CD4-positive, CD25-positive, alpha-beta regulatory T cell (primary cell): Measurements from ENCODE around the gene COL4A6. TPM values are rescaled to one million over a fixed set of nuclear protein-coding genes. Genes with fewer than 3 reads are reported as not detected.

Experiments
- ATAC-seq, 2 donors: fragments of 150-1000 bp; cut with Tn5 transposase; one replicate each; pipeline ENCODE4 v1.10.0; 2021; ENCODE audit warnings: low read depth in 2 of 2, moderate number of reproducible peaks in 2 of 2, moderate library complexity in 1 of 2
- DNase-seq, 3 donors: peaks; one replicate each; pipeline versions ENCODE4 v3.0.0 to v3.0.0-alpha.2; 2012 to 2022; ENCODE audit warnings: mixed read lengths in 1 of 3
- H3K27ac ChIP-seq: one replicate; pipeline ENCODE4 v1.7.0; 2013; ENCODE audit warnings: mild to moderate bottlenecking, low read length; ENCODE audit not compliant: insufficient read depth, poor library complexity, severe bottlenecking
- H3K27me3 ChIP-seq: one replicate; pipeline ENCODE4 v1.7.0; 2013; ENCODE audit warnings: low read length; ENCODE audit not compliant: control insufficient read depth, insufficient read depth
- H3K36me3 ChIP-seq: one replicate; pipeline ENCODE4 v1.7.0; 2013; ENCODE audit warnings: mild to moderate bottlenecking, low read length, moderate library complexity; ENCODE audit not compliant: control insufficient read depth, insufficient read depth
- H3K4me1 ChIP-seq: 2 replicates; pipeline ENCODE4 v1.7.0; 2013; ENCODE audit warnings: mild to moderate bottlenecking, low read length; ENCODE audit not compliant: insufficient read depth, control insufficient read depth, poor library complexity, severe bottlenecking
- H3K4me3 ChIP-seq: one replicate; pipeline ENCODE4 v1.7.0; 2013; ENCODE audit warnings: low read depth, mild to moderate bottlenecking, low read length, moderate library complexity
- H3K9me3 ChIP-seq, 2 experiments: 1 replicate in 1 of 2; 2 replicates in 1 of 2; pipeline ENCODE4 v1.7.0; 2013; ENCODE audit warnings: low read length in 2 of 2, mild to moderate bottlenecking in 1 of 2, moderate library complexity in 1 of 2; ENCODE audit not compliant: control insufficient read depth in 2 of 2
- H3K27ac Mint-ChIP-seq, 3 donors: one replicate each; pipeline ENCODE4 v1.8.0; 2020 to 2022; ENCODE audit warnings: mild to moderate bottlenecking in 3 of 3, mixed read lengths in 3 of 3, moderate library complexity in 2 of 3
- H3K27me3 Mint-ChIP-seq: one replicate; pipeline ENCODE4 v1.8.0; 2022; ENCODE audit warnings: mild to moderate bottlenecking, mixed read lengths
- H3K36me3 Mint-ChIP-seq: one replicate; pipeline ENCODE4 v1.8.0; 2020; ENCODE audit warnings: mixed read lengths
- H3K4me1 Mint-ChIP-seq, 4 donors: one replicate each; pipeline ENCODE4 v1.8.0; 2020 to 2022; ENCODE audit warnings: mixed read lengths in 4 of 4, mild to moderate bottlenecking in 1 of 4
- H3K4me3 Mint-ChIP-seq, 4 donors: one replicate each; pipeline ENCODE4 v1.8.0; 2020 to 2022; ENCODE audit warnings: mild to moderate bottlenecking in 4 of 4, mixed read lengths in 4 of 4, moderate library complexity in 3 of 4
- H3K9me3 Mint-ChIP-seq, 7 donors: one replicate each; pipeline ENCODE4 v1.8.0; 2020 to 2022; ENCODE audit warnings: mixed read lengths in 7 of 7, mild to moderate bottlenecking in 3 of 7, moderate library complexity in 2 of 7
- polyA plus RNA-seq, 4 donors: library from polyadenylated mRNA; unstranded; fragments of 300-500 nt; fragmentation: Illumina TruSeq; gene quantifications; one replicate each; pipeline ENCODE4 v1.2.3, GENCODE V29; 2021
- total RNA-seq: library from RNA; stranded (reverse); gene quantifications from one replicate; pipeline ENCODE4 v1.2.3, GENCODE V29; 2022

COL4A6 gene
- total and polyA plus RNA-seq, 5 donors from 2014 or later: not detected

- peaks cover 0 to 1% (median 0%) of the 10 kb centered on the region in 7 donors for H3K9me3 Mint-ChIP-seq
- no peaks in the 10 kb centered on the region for H3K36me3 ChIP-seq
- no peaks in the 10 kb centered on the region for H3K4me1 ChIP-seq
- no peaks in the 10 kb centered on the region for H3K9me3 ChIP-seq
- no peaks in the 10 kb centered on the region for H3K27me3 ChIP-seq
- no peak for ATAC-seq
- H3K36me3 Mint-ChIP-seq: no peaks in the 10 kb centered on the region
- H3K4me1 Mint-ChIP-seq: no peaks in the 10 kb centered on the region
- no peak overlapping the region for H3K27ac Mint-ChIP-seq
- H3K27me3 Mint-ChIP-seq: no peaks in the 10 kb centered on the region
- no peak overlapping the region for H3K4me3 ChIP-seq
- DNase-seq: no peak
- H3K4me3 Mint-ChIP-seq: no peak overlapping the region
- no peak overlapping the region for H3K27ac ChIP-seq
These were observed 12.0 kb downstream of the COL4A6 start for GRCh38 chrX:108426262-108426661.

DNA sequence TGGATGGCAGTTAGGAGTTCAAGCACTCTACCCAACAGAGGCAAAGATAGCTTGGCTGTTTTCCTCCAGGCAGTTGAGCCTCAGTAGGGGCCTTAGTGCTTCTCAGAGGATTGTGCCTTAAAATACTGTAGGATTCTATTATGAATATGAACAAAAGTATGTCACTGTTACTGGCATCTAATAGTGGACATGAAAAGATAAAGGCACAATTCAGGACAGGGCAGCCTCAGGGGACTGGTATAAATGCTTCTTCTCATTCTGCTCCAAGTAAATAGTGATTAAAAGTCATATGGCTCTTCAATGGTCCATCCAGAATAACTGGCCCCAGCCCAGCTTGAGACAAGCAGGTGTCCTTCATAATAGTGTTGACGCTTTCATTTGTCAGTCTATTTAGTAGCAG lies 17.7 kb downstream of the COL4A6 start:
- Mint-ChIP-seq H3K4me3 (no peak overlapping the region), H3K27ac (no peak overlapping the region), H3K27me3 (no peaks in the 10 kb centered on the region), H3K36me3 (no peaks in the 10 kb centered on the region), H3K9me3 (peaks cover 0 to 4% (median 0%) of the 10 kb centered on the region in 7 donors), H3K4me1 (no peaks in the 10 kb centered on the region)
- ATAC-seq (no peak), DNase-seq (no peak)
- Histone ChIP-seq H3K36me3 (no peaks in the 10 kb centered on the region), H3K4me3 (no peak overlapping the region), H3K27me3 (no peaks in the 10 kb centered on the region), H3K9me3 (no peaks in the 10 kb centered on the region), H3K4me1 (no peaks in the 10 kb centered on the region), H3K27ac (no peak overlapping the region)

DNA sequence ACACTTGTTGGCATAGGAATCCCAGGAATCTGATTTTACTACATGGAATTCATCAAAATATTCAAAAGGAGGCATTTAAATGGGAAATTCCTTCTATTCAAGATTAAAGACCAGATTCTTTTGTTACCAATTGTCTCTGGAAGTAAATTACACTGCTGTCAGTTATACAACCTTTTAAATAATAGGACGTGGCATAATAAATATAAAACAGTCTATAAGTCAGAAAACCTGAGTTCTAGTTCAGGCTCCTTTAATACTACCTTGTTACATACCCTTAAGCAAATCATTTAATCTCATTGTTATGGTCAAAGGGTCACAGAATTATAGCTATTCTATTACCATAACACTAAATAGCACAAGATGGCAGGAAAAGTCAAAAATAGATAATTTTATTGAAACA lies 18.8 kb downstream of the COL4A6 start:
- Mint-ChIP-seq H3K4me1 (no peaks in the 10 kb centered on the region), H3K4me3 (no peak overlapping the region), H3K27me3 (no peaks in the 10 kb centered on the region), H3K36me3 (no peaks in the 10 kb centered on the region), H3K27ac (no peak overlapping the region), H3K9me3 (peaks cover 0 to 4% (median 0%) of the 10 kb centered on the region in 7 donors)
- Histone ChIP-seq H3K27me3 (no peaks in the 10 kb centered on the region), H3K36me3 (no peaks in the 10 kb centered on the region), H3K9me3 (no peaks in the 10 kb centered on the region), H3K4me3 (no peak overlapping the region), H3K27ac (no peak overlapping the region), H3K4me1 (no peaks in the 10 kb centered on the region)
- ATAC-seq (no peak), DNase-seq (no peak)

- ATAC-seq: no peak
- no peaks in the 10 kb centered on the region for H3K4me1 ChIP-seq
- H3K4me3 Mint-ChIP-seq: no peak overlapping the region
- H3K36me3 Mint-ChIP-seq: no peaks in the 10 kb centered on the region
- H3K36me3 ChIP-seq: no peaks in the 10 kb centered on the region
- no peak overlapping the region for H3K27ac Mint-ChIP-seq
- H3K27me3 ChIP-seq: no peaks in the 10 kb centered on the region
- DNase-seq: no peak
- no peaks in the 10 kb centered on the region for H3K27me3 Mint-ChIP-seq
- no peaks in the 10 kb centered on the region for H3K4me1 Mint-ChIP-seq
- H3K9me3 ChIP-seq: no peaks in the 10 kb centered on the region
- H3K9me3 Mint-ChIP-seq: peaks cover 0 to 4% (median 0%) of the 10 kb centered on the region in 7 donors
- no peak overlapping the region for H3K27ac ChIP-seq
- H3K4me3 ChIP-seq: no peak overlapping the region
These were observed 21.0 kb downstream of the COL4A6 start for GRCh38 chrX:108417257-108417656.

GRCh38 chrX:108415891-108416290 lies 22.3 kb downstream of the COL4A6 start:
- no peaks in the 10 kb centered on the region for H3K27me3 ChIP-seq

DNA sequence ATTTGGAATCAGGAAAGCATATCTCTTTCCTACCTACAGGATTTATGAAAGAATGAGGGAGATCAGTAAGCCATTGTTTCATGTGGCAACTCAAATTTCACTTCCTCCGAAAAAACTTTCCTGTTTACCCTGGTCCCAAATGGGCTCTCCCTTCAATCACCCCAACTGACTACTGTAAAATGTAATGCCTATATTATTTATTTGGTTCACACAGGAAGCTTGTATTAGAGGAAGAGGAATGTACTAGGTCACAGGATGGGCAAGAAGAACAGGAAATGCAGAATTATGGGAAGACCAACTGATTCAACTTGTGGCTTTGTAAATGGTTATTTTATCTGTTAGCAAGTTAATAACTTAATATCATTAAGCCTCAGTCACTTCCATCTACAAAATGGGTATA lies 23.1 kb downstream of the COL4A6 start:
- DNase-seq: no peak
- Mint-ChIP-seq H3K36me3 (no peaks in the 10 kb centered on the region), H3K9me3 (peaks cover 0 to 1% (median 0%) of the 10 kb centered on the region in 7 donors), H3K27ac (no peak overlapping the region), H3K4me1 (no peaks in the 10 kb centered on the region), H3K27me3 (no peaks in the 10 kb centered on the region), H3K4me3 (no peak overlapping the region)
- H3K27me3 ChIP-seq: no peaks in the 10 kb centered on the region
- H3K27ac ChIP-seq: no peak overlapping the region
- no peak overlapping the region for H3K4me3 ChIP-seq
- H3K9me3 ChIP-seq: no peaks in the 10 kb centered on the region
- H3K4me1 ChIP-seq: no peaks in the 10 kb centered on the region
- H3K36me3 ChIP-seq: no peaks in the 10 kb centered on the region
- ATAC-seq: no peak

More at GRCh38 chrX:108415891-108416290, 22.3 kb downstream of the COL4A6 start:
- Mint-ChIP-seq H3K4me3 (no peak overlapping the region), H3K27ac (peak overlapping the region in 1 of 3 donors; percentile 38), H3K4me1 (no peaks in the 10 kb centered on the region), H3K36me3 (no peaks in the 10 kb centered on the region), H3K27me3 (no peaks in the 10 kb centered on the region), H3K9me3 (peaks cover 0 to 1% (median 0%) of the 10 kb centered on the region in 7 donors)
- no peaks in the 10 kb centered on the region for H3K9me3 ChIP-seq
- no peak overlapping the region for H3K4me3 ChIP-seq
- H3K27ac ChIP-seq: no peak overlapping the region
- ATAC-seq (no peak), DNase-seq (no peak)
- H3K36me3 ChIP-seq: no peaks in the 10 kb centered on the region
- no peaks in the 10 kb centered on the region for H3K4me1 ChIP-seq

- Mint-ChIP-seq H3K4me3 (no peak overlapping the region), H3K4me1 (no peaks in the 10 kb centered on the region), H3K27ac (no peak overlapping the region), H3K36me3 (no peaks in the 10 kb centered on the region), H3K9me3 (peaks cover 0 to 1% (median 0%) of the 10 kb centered on the region in 7 donors), H3K27me3 (no peaks in the 10 kb centered on the region)
- Histone ChIP-seq H3K27me3 (no peaks in the 10 kb centered on the region), H3K4me3 (no peak overlapping the region), H3K36me3 (no peaks in the 10 kb centered on the region), H3K4me1 (no peaks in the 10 kb centered on the region), H3K27ac (no peak overlapping the region), H3K9me3 (no peaks in the 10 kb centered on the region)
- ATAC-seq: no peak
- no peak for DNase-seq
These were observed 25.4 kb downstream of the COL4A6 start for GRCh38 chrX:108412783-108413182.

- Mint-ChIP-seq H3K4me1 (no peaks in the 10 kb centered on the region), H3K4me3 (no peak overlapping the region), H3K36me3 (no peaks in the 10 kb centered on the region), H3K27ac (no peak overlapping the region), H3K27me3 (no peaks in the 10 kb centered on the region), H3K9me3 (peaks cover 0 to 4% (median 0%) of the 10 kb centered on the region in 7 donors)
- Histone ChIP-seq H3K36me3 (no peaks in the 10 kb centered on the region), H3K27me3 (no peaks in the 10 kb centered on the region), H3K4me3 (no peak overlapping the region), H3K9me3 (no peaks in the 10 kb centered on the region), H3K4me1 (no peaks in the 10 kb centered on the region), H3K27ac (no peak overlapping the region)
- ATAC-seq: no peak
- no peak for DNase-seq
These were observed 38.6 kb downstream of the COL4A6 start for GRCh38 chrX:108399418-108400165.
